ENCODE results near the gene JUP. TPM values are rescaled to one million over a fixed set of nuclear protein-coding genes. Genes with fewer than 3 reads are reported as not detected.
"Not testable (repeated sequence)": the region's sequence is repeated elsewhere in the genome, so short reads cannot be mapped to it uniquely, and the experiment has no call there.

JUP gene
- polyA plus RNA-seq, 1 donor from 2014 or later, result 46.1 TPM

- Histone ChIP-seq H2AFZ (ENCODE audit: low read depth, low read length) (peak overlapping the region; percentile 79), H3F3A (ENCODE audit: insufficient read depth, low read length, poor library complexity, severe bottlenecking) (no peaks in the 10 kb centered on the region), H3K9me2 (ENCODE audit: insufficient read depth, low read length) (no peaks in the 10 kb centered on the region), H3K36me3 (ENCODE audit: insufficient read depth, low read length) (no peaks in the 10 kb centered on the region), H3K9me3 (ENCODE audit: low read length) (no peaks in the 10 kb centered on the region), H3K27ac (ENCODE audit: low read length) (peak overlapping the region; percentile 24), H3K4me2 (ENCODE audit: low read length) (peak overlapping the region; percentile 82), H4K20me1 (ENCODE audit: insufficient read depth) (no peaks in the 10 kb centered on the region), H3K27me3 (ENCODE audit: insufficient read depth, low read depth, low read length) (no peaks in the 10 kb centered on the region), H3K9ac (ENCODE audit: low read length) (peak overlapping the region; percentile 90), H3K79me2 (replicated peaks; ENCODE audit: insufficient read depth, low read length) (peaks cover 17% of the 10 kb centered on the region), H3K4me3 (ENCODE audit: low read length) (peak overlapping the region; percentile 95)
- no peak for TF ChIP-seq REST (IDR thresholded peaks at IDR 0.05; ENCODE audit: borderline replicate concordance)
- no peak for TF ChIP-seq EZH2 (IDR thresholded peaks at IDR 0.05; ENCODE audit: borderline replicate concordance, insufficient read depth, low read length, poor library complexity, severe bottlenecking)
- TF ChIP-seq MXI1 (conservative IDR thresholded peaks at IDR 0.05; ENCODE audit: poor library complexity, severe bottlenecking), result no peak
- TF ChIP-seq SMC3 (conservative IDR thresholded peaks at IDR 0.05; ENCODE audit: poor library complexity), result no peak
- TF ChIP-seq TAF1 (IDR thresholded peaks at IDR 0.05; ENCODE audit: low read depth), result no peak
- no peak for TF ChIP-seq POLR2AphosphoS5 (IDR thresholded peaks at IDR 0.05)
- TF ChIP-seq EP300 (conservative IDR thresholded peaks at IDR 0.05; ENCODE audit: poor library complexity, severe bottlenecking), result no peak
- no peak for TF ChIP-seq RAD21 (conservative IDR thresholded peaks at IDR 0.05)
- TF ChIP-seq, protein P1, sequence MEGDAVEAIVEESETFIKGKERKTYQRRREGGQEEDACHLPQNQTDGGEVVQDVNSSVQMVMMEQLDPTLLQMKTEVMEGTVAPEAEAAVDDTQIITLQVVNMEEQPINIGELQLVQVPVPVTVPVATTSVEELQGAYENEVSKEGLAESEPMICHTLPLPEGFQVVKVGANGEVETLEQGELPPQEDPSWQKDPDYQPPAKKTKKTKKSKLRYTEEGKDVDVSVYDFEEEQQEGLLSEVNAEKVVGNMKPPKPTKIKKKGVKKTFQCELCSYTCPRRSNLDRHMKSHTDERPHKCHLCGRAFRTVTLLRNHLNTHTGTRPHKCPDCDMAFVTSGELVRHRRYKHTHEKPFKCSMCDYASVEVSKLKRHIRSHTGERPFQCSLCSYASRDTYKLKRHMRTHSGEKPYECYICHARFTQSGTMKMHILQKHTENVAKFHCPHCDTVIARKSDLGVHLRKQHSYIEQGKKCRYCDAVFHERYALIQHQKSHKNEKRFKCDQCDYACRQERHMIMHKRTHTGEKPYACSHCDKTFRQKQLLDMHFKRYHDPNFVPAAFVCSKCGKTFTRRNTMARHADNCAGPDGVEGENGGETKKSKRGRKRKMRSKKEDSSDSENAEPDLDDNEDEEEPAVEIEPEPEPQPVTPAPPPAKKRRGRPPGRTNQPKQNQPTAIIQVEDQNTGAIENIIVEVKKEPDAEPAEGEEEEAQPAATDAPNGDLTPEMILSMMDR (IDR thresholded peaks at IDR 0.05; ENCODE audit: poor library complexity, severe bottlenecking), result no peak
These were observed 48.8 kb upstream of the JUP start for GRCh38 chr17:41835214-41835799.

- not testable (repeated sequence) for H2AFZ ChIP-seq (ENCODE audit: low read depth, low read length); H4K20me1 ChIP-seq (ENCODE audit: insufficient read depth); H3K4me3 ChIP-seq (ENCODE audit: low read length); H3F3A ChIP-seq (ENCODE audit: insufficient read depth, low read length, poor library complexity, severe bottlenecking); H3K27ac ChIP-seq (ENCODE audit: low read length); H3K4me2 ChIP-seq (ENCODE audit: low read length); H3K27me3 ChIP-seq (ENCODE audit: insufficient read depth, low read depth, low read length); H3K9me3 ChIP-seq (ENCODE audit: low read length); H3K36me3 ChIP-seq (ENCODE audit: insufficient read depth, low read length); H3K79me2 ChIP-seq (replicated peaks; ENCODE audit: insufficient read depth, low read length); H3K9me2 ChIP-seq (ENCODE audit: insufficient read depth, low read length); H3K9ac ChIP-seq (ENCODE audit: low read length)
These were observed 43.5 kb upstream of the JUP start for GRCh38 chr17:41829961-41830360.

All from neural cell (in vitro differentiated cells).